Measurements from ENCODE around the gene PDE8A. TPM values are rescaled to one million over a fixed set of nuclear protein-coding genes. Genes with fewer than 3 reads are reported as not detected.

PDE8A gene
- total RNA-seq, 3 donors from 2014 or later: 45.1 to 60.5 (median 58.3) TPM

- no peaks in the 10 kb centered on the region for H3K36me3 ChIP-seq
- intact Hi-C loops (cut with DNase I; ENCODE audit: low total_unique reads): no loop called here
- H3K27ac ChIP-seq: no peak overlapping the region
- DNase-seq (ENCODE audit: low spot score in 2 of 2): no peak
- no peaks in the 10 kb centered on the region for H3K27me3 ChIP-seq
- H3K4me1 ChIP-seq: no peaks in the 10 kb centered on the region
- no peak overlapping the region for H3K4me3 ChIP-seq
- no peaks in the 10 kb centered on the region for H3K9me3 ChIP-seq
- no peak for TF ChIP-seq POLR2A (IDR thresholded peaks at IDR 0.05)
- TF ChIP-seq CTCF (IDR thresholded peaks at IDR 0.05): no peak
- no peak for TF ChIP-seq POLR2AphosphoS5 (IDR thresholded peaks at IDR 0.05)
Measured at GRCh38 chr15:85112997-85113396, 131.3 kb downstream of the PDE8A start.

GRCh38 chr15:85114886-85115285 is 133.2 kb downstream of the PDE8A start:
- intact Hi-C loops (cut with DNase I; ENCODE audit: low total_unique reads): no loop called here
- Histone ChIP-seq H3K27me3 (no peaks in the 10 kb centered on the region), H3K9me3 (no peaks in the 10 kb centered on the region), H3K4me1 (no peaks in the 10 kb centered on the region), H3K36me3 (no peaks in the 10 kb centered on the region), H3K4me3 (no peak overlapping the region), H3K27ac (no peak overlapping the region)
- TF ChIP-seq POLR2A (IDR thresholded peaks at IDR 0.05) (no peak), CTCF (IDR thresholded peaks at IDR 0.05) (no peak), POLR2AphosphoS5 (IDR thresholded peaks at IDR 0.05) (no peak)
- no peak for DNase-seq (ENCODE audit: low spot score in 2 of 2)

GRCh38 chr15:85116066-85116465 is 134.4 kb downstream of the PDE8A start:
- Histone ChIP-seq H3K9me3 (no peaks in the 10 kb centered on the region), H3K27me3 (no peaks in the 10 kb centered on the region), H3K36me3 (no peaks in the 10 kb centered on the region), H3K4me3 (no peak overlapping the region), H3K4me1 (no peaks in the 10 kb centered on the region), H3K27ac (no peak overlapping the region)
- TF ChIP-seq POLR2AphosphoS5 (IDR thresholded peaks at IDR 0.05): no peak
- TF ChIP-seq CTCF (IDR thresholded peaks at IDR 0.05): no peak
- no peak for DNase-seq (ENCODE audit: low spot score in 2 of 2)
- intact Hi-C loops (cut with DNase I; ENCODE audit: low total_unique reads): no loop called here

- no peaks in the 10 kb centered on the region for H3K36me3 ChIP-seq
- no peak for TF ChIP-seq POLR2A (IDR thresholded peaks at IDR 0.05)
- TF ChIP-seq POLR2AphosphoS5 (IDR thresholded peaks at IDR 0.05): no peak
- TF ChIP-seq CTCF (IDR thresholded peaks at IDR 0.05): no peak
- DNase-seq (ENCODE audit: low spot score in 2 of 2): no peak
- H3K27me3 ChIP-seq: no peaks in the 10 kb centered on the region
- H3K4me1 ChIP-seq: no peaks in the 10 kb centered on the region
- intact Hi-C loops (cut with DNase I; ENCODE audit: low total_unique reads): no loop called here
- no peak overlapping the region for H3K27ac ChIP-seq
- H3K9me3 ChIP-seq: no peaks in the 10 kb centered on the region
- no peak overlapping the region for H3K4me3 ChIP-seq
Measured at GRCh38 chr15:85116494-85116893, 134.8 kb downstream of the PDE8A start.

GRCh38 chr15:85116925-85117646 is 135.4 kb downstream of the PDE8A start:
- no peak for TF ChIP-seq POLR2AphosphoS5 (IDR thresholded peaks at IDR 0.05)
- no peak for TF ChIP-seq POLR2A (IDR thresholded peaks at IDR 0.05)
- no peak for TF ChIP-seq CTCF (IDR thresholded peaks at IDR 0.05)
- H3K4me3 ChIP-seq: no peak overlapping the region
- no peak overlapping the region for H3K27ac ChIP-seq
- no peaks in the 10 kb centered on the region for H3K36me3 ChIP-seq
- DNase-seq (ENCODE audit: low spot score in 2 of 2): no peak
- no peaks in the 10 kb centered on the region for H3K27me3 ChIP-seq
- no peaks in the 10 kb centered on the region for H3K9me3 ChIP-seq
- H3K4me1 ChIP-seq: no peaks in the 10 kb centered on the region
- intact Hi-C loops (cut with DNase I; ENCODE audit: low total_unique reads): no loop called here

Data from breast epithelium (tissue), 4 donors.